Measurements from ENCODE around the gene USP28.
"Not testable (repeated sequence)": the region's sequence is repeated elsewhere in the genome, so short reads cannot be mapped to it uniquely, and the experiment has no call there.

The USP28 gene

DNA sequence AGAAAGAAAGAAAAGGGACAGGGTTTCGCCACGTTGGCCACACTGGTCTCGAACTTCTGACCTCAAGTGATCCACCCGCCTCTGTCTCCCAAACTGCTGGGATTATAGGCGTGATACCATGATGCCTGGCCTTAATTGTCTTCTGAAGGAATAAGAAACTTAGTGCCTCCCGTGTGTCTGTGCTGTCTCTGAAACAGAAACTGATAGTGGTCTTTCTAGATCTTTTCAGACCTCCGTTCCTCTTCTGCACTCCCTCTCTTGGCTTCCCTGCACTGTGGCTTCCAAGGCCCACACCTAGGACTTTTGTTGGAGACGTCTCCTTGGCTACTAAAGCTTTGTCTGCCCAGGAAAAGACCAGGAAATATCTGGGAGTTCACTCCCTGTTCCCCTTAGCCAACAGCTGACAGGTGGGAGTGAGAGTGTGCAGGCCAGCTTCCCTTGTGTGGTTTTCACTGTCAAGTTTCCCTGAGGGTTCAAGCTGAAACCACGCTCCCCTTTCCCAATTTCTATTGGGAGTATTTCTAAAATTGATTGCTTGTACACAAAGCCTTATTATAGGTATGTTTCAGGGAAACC lies 19.1 kb upstream of the USP28 start:
- no peak overlapping the region for H3K4me3 ChIP-seq (ENCODE audit: low read length)
- no peak for DNase-seq (ENCODE audit: low read depth)
- TF ChIP-seq, protein P1, sequence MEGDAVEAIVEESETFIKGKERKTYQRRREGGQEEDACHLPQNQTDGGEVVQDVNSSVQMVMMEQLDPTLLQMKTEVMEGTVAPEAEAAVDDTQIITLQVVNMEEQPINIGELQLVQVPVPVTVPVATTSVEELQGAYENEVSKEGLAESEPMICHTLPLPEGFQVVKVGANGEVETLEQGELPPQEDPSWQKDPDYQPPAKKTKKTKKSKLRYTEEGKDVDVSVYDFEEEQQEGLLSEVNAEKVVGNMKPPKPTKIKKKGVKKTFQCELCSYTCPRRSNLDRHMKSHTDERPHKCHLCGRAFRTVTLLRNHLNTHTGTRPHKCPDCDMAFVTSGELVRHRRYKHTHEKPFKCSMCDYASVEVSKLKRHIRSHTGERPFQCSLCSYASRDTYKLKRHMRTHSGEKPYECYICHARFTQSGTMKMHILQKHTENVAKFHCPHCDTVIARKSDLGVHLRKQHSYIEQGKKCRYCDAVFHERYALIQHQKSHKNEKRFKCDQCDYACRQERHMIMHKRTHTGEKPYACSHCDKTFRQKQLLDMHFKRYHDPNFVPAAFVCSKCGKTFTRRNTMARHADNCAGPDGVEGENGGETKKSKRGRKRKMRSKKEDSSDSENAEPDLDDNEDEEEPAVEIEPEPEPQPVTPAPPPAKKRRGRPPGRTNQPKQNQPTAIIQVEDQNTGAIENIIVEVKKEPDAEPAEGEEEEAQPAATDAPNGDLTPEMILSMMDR (conservative IDR thresholded peaks at IDR 0.05; ENCODE audit: low read length), result no peak

DNA sequence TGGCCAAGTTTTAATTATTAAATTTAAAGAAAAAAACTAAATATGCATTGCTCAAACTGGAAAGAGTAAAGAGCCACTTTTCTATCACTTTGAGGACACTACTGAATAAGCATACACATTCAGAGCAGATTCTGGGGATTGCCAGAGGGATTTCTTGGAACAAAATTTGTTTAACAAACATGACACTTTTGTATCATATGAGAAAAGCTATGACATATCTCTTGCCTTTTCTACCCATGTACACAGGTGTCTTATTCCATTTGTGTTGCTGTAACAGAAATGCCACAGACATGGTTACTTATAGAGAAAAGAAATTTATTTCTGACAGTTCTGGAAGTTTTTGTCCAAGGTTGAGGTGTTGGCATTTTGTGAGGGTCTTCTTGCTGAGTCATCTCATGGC lies 13.5 kb upstream of the USP28 start:
- no peak for DNase-seq (ENCODE audit: low read depth)
- TF ChIP-seq, protein P1 (conservative IDR thresholded peaks at IDR 0.05; ENCODE audit: low read length), result no peak
- H3K4me3 ChIP-seq (ENCODE audit: low read length), result no peak overlapping the region

DNA sequence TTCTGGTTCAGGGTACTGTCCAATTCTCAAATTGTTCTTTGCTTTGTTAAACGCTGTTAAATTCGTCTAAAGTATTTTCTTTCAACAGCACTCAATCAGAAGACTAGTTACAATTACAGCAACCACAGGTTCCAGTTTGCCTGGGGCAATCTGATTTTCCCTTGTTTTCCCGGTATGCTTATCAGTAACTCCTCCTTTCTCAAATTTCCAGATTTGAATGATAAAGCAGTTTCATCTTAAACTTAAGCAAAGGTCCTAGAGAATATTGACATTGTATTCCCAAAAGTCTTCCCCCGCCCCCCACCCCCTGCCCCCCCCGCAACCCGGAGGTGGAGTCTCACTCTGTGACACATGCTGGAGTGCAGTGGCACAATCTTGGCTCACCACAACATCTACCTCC lies 10.5 kb upstream of the USP28 start:
- TF ChIP-seq, protein P1 (conservative IDR thresholded peaks at IDR 0.05; ENCODE audit: low read length), result no peak
- no peak overlapping the region for H3K4me3 ChIP-seq (ENCODE audit: low read length)
- DNase-seq (ENCODE audit: low read depth), result no peak

DNA sequence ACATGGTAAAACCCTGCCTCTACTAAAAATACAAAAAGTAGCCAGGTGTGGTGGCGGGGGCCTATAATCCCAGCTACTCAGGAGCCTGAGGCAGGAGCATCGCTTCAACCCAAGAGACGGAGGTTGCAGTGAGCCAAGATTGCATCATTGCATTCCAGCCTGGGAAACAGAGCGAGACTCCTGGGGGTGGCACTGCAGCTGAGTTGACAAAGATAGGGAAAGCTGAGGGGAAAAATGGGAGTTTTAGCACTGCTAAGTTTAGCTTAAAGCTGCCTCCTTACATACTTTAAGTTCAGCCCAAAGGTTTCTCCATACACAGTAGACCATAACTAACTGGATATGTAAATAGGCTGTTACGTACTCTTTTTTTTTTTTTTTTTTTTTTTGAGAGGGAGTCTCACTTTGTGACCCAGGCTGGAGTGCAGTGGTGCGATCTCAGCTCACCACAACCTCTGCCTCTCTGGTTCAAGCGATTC lies 9.0 kb upstream of the USP28 start:
- TF ChIP-seq, protein P1 (conservative IDR thresholded peaks at IDR 0.05; ENCODE audit: low read length), result 0 out of 2 replicates have a peak, but pooled peaks have one; percentile 13
- no peak overlapping the region for H3K4me3 ChIP-seq (ENCODE audit: low read length)
- DNase-seq (ENCODE audit: low read depth), result peak; percentile 40

DNA sequence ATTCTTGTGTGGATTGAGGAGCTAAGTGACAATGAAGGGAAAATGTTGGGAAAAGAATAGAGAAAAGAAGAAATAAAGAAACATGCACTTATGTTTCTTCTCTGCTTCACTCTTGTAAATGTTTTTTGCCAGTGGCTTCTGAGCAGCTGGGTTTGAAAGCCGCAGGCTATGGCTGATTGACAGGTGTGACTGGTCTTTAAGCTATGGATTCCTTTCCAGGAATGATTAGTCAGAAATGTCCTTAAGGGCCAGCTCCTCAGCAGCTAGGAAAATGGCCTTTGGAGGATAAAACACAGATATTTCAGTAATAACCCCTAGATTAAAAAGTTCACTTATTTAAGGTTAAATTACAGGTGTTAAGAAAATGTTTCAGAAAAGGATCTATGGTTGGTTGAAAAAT lies 6.5 kb upstream of the USP28 start:
- H3K4me3 ChIP-seq (ENCODE audit: low read length), result no peak overlapping the region
- TF ChIP-seq, protein P1 (conservative IDR thresholded peaks at IDR 0.05; ENCODE audit: low read length), result no peak
- no peak for DNase-seq (ENCODE audit: low read depth)

DNA sequence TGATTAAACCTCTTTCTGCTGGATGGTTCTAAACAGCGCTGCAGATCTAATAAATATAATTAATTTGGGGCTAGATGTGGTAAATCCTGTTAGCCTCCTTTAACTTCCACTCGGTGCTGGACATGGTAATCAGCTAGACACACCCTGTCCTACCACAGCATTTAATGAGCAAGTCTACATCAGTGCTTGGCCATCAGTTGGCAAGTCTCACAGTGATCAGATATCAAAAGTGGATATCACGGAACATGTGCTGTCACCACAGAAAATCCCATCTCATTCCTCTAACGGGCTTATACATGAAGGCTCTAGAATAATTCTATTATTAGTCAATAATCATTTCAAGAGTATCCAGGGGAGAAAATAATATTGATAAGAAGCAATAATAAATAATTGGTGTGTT lies 5.6 kb upstream of the USP28 start:
- DNase-seq (ENCODE audit: low read depth), result no peak
- TF ChIP-seq, protein P1 (conservative IDR thresholded peaks at IDR 0.05; ENCODE audit: low read length), result no peak
- H3K4me3 ChIP-seq (ENCODE audit: low read length), result no peak overlapping the region

DNA sequence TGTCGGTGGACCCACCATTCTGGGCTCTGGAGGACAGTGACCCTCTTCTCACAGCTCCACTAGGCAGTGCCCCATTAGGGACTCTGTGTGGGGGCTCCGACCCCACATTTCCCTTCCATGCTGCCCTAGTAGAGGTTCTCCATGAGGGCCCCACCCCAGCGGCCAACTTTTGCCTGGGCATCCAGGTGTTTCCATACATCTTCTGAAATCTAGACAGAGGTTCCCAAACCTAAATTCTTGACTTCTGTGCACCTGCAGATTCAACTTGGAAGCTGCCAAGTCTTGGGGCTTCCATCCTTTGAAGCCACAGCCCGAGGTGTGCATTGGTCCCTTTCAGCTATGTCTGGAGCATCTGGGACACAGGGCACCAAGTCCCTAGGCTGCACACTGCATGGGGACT lies 4.1 kb upstream of the USP28 start:
- not testable (repeated sequence) for H3K4me3 ChIP-seq (ENCODE audit: low read length); DNase-seq (ENCODE audit: low read depth)

DNA sequence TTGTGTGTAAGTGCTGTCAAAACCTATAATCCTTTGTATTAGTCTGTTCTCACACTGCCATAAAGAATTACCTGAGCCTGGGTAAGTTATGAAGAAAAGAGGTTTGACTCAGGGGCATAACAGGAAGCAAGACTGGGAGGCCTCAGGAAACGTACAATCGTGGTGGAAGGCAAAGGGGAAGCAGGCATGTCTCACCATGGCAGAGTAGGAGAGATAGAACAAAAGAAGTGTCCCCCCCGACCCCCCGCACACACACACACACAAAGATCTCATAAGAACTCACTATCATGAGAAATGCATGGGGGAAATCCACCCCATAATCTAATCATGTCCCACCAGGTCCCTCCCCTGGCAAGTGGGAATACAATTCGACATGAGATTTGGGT lies 2.3 kb upstream of the USP28 start:
- DNase-seq (ENCODE audit: low read depth), result no peak
- TF ChIP-seq, protein P1 (conservative IDR thresholded peaks at IDR 0.05; ENCODE audit: low read length), result no peak

More for the DNA sequence above, 2.3 kb upstream of the USP28 start:
- H3K4me3 ChIP-seq (ENCODE audit: low read length), result no peak overlapping the region
